Subcutaneous adipose tissue (tissue), 4 donors: ENCODE measurements around the gene ENOX1. TPM values are rescaled to one million over a fixed set of nuclear protein-coding genes. Genes with fewer than 3 reads are reported as not detected.

Experiments
- total RNA-seq, 4 donors: library from RNA; depleted of rRNA; stranded (reverse); fragments of >200 nt; gene quantifications; one replicate each; pipeline ENCODE4 v1.1.0, GENCODE V29; 2016
- TF ChIP-seq, protein P1 (sequence below): fragments of 450-650 bp; IDR thresholded peaks from one replicate; pipeline ENCODE4 v1.5.1; 2016; ENCODE audit warnings: low read depth, mild to moderate bottlenecking, control low read depth, antibody characterized with exemption, moderate library complexity

The ENOX1 gene
- total RNA-seq, 4 donors from 2014 or later: 0.66 to 4.7 (median 2.1) TPM

DNA sequence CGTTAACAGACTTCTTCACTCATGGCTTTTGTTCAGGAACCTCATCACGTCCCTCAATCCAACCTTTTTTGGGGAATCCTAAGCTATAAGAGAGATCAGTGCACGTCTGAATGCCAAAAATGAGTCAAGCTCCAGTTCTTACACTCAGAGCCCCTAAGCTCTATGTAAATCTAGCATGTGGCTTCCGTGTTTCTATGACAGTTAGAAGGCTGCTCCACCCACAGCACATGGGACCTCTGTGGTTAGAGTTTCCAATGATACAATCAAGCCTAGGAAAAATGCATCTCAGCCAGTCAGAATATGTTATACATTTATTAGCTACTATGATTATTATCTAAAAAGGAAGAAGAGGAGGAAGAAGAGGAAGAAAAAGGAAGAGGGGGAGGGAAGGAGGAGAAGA is 135.9 kb downstream of the ENOX1 start:
- TF ChIP-seq, protein P1, sequence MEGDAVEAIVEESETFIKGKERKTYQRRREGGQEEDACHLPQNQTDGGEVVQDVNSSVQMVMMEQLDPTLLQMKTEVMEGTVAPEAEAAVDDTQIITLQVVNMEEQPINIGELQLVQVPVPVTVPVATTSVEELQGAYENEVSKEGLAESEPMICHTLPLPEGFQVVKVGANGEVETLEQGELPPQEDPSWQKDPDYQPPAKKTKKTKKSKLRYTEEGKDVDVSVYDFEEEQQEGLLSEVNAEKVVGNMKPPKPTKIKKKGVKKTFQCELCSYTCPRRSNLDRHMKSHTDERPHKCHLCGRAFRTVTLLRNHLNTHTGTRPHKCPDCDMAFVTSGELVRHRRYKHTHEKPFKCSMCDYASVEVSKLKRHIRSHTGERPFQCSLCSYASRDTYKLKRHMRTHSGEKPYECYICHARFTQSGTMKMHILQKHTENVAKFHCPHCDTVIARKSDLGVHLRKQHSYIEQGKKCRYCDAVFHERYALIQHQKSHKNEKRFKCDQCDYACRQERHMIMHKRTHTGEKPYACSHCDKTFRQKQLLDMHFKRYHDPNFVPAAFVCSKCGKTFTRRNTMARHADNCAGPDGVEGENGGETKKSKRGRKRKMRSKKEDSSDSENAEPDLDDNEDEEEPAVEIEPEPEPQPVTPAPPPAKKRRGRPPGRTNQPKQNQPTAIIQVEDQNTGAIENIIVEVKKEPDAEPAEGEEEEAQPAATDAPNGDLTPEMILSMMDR: no peak

DNA sequence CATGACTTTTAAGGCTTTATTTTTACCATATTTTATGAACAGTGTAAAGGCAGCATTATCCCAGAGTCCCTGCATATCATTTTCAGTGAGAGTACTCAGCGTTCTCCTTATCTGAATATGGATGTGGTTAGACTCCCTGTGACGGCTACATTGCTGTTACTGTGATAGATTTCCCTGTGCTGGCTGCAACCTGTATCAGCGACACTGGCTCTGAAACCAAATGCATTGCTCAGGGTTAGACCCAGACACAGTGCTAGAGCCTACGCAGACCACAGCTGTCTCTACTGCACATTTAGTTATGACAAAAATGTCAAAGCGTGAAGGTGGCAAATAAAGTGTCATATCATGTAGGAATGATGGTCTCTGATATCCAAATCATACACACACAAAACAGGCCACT is 138.0 kb downstream of the ENOX1 start:
- TF ChIP-seq, protein P1: no peak

DNA sequence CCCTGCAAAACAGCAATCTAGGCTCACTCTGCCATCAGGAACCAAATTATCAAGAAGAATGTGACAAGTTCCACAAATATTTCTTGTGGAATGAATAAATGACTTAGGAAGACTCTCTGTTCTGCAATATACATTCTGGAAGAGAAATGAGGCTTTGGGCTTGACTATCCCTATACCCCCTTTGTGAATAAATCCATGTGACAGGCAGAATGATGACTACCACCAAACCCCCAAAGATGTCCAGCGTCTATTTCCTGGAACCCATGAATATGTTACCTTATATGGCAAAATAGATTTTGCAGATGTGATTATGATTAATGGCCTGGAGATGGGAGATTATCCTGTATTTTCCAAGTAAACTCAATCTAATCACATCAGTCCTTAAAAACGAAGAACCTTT is 139.3 kb downstream of the ENOX1 start:
- TF ChIP-seq, protein P1: no peak

- TF ChIP-seq, protein P1: no peak
Observed at GRCh38 chr13:43640476-43640875, 146.3 kb downstream of the ENOX1 start.

DNA sequence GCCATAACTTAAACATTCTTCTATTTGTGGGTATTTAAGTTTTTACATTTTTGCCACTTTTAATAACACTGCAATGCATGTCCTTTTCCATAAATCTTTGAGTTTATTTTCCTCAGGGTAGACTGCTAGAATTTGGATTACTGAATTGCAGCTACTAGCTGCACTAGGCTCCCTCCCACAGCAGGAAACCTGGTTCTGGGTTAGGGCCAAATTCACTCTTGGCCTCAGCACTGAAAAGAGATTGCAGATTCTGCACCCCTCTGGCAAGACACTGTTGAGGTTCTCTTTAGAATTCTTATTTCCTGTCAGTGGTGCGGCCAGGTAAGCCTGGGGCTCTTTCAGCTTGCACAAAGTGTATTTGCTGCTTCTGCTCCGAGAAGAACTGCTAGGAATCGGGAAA is 155.7 kb downstream of the ENOX1 start:
- TF ChIP-seq, protein P1: no peak

- TF ChIP-seq, protein P1: no peak
Observed at GRCh38 chr13:43629691-43630480, 156.9 kb downstream of the ENOX1 start.

DNA sequence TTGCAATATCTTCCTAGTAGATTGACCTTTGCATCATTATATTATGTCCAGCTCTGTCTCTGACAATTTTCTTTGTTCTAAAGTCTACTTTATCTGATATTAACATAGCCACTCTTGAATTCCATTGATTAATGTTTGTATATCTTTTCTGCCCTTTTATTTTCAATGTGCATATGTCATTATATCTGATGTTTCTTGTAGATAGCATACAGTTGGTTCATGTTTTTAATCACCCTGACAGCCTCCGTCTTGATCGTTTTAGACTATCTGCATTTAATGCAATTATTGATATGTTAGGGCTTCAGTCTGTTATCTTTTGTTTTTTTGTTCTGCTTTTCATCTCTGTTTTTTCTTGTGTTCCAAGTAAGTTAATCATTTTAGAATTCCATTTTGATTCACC is 159.8 kb downstream of the ENOX1 start:
- TF ChIP-seq, protein P1: no peak
